Hypothalamus (tissue), 51 donors: ENCODE measurements around the gene MTG1.

Experiments used
- DNase-seq, 51 donors: peaks; one replicate each; lab custom pipeline; 2025; lab: John Stamatoyannopoulos, UW

Gene MTG1, protein sequence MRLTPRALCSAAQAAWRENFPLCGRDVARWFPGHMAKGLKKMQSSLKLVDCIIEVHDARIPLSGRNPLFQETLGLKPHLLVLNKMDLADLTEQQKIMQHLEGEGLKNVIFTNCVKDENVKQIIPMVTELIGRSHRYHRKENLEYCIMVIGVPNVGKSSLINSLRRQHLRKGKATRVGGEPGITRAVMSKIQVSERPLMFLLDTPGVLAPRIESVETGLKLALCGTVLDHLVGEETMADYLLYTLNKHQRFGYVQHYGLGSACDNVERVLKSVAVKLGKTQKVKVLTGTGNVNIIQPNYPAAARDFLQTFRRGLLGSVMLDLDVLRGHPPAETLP

DNA sequence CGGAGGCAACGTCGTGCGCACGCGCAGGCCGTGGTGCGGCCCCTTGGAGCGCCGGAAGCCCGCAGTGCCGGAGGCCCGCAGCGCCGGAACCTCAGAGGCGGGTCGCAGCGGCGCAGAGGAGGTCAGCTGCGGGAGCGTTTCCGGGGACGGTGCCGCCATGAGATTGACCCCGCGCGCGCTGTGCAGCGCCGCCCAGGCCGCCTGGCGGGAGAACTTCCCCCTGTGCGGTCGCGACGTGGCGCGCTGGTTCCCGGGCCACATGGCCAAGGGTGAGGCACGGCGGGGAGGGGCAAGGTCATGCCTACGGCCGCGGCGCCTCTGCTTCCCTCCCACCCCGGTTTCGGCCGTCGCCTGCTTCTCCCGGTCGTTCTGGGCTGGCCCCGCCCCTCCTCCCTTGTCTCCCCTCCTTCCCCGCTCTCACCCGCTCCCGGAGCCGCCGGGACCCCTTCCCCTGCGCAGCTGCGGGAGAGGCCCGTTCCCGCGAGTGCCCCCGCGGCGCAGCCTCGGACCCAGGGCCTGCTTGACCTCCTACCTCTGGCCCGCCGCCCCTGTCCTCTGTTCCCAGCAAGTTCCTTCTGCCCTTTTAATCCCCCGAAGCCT is at the start of gene MTG1:
Gene MTG1, plus strand, starts transcription at position 94 of the 600 bp plus-strand sequence. Its CDS starts 64 bp downstream, at position 158.
- peak; percentile 37 to 97 (median 90) for DNase-seq

- DNase-seq: no peak
Measured at GRCh38 chr10:133344236-133344635, 49.7 kb upstream of the MTG1 start.

DNA sequence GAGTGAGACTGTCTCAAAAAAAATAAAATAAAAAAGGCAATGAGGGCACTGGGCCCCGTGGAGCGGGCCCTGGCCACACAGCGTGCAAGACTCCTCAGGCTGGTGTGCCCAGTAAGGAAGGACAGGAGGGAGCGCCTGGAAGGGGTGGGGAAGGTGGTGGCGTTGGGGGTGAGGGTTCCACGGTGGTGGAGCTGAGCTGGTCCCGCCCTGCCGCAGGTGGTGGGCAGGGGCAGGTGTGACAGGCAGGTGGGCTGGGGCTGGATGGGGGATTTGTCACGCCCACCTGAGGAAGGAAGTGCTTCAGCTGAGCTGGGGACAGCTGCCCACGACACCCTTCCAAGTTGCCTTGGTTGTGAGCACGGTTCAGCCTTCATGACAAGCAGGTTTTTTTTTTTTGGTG is 47.5 kb upstream of the MTG1 start:
- no peak for DNase-seq

GRCh38 chr10:133347710-133348517 is 46.0 kb upstream of the MTG1 start:
- no peak for DNase-seq

GRCh38 chr10:133349160-133349568 is 44.8 kb upstream of the MTG1 start:
- DNase-seq: no peak

DNA sequence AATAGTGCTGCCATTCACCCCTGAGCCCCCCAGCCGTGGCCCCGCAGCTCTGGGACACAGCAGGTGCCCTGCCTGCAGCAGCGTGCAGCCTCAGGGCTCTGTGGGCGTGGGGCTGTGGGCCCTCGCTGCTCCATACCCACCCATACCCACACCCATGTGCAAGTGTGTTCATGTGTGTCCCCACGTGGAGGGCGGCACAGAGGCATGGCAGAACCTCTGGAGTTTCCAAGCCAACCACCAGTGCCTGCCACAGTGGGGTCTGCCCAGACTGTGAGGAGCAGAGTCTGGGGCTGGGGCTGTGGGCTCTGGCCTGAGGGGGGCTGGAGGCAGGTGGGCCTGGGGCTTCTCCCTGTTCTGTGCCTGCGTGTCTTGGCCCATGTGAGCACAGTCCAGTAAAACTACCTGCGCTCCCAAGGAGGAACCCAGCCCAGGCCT is 44.4 kb upstream of the MTG1 start:
- no peak for DNase-seq

GRCh38 chr10:133350283-133350949 is 43.5 kb upstream of the MTG1 start:
- no peak for DNase-seq

DNA sequence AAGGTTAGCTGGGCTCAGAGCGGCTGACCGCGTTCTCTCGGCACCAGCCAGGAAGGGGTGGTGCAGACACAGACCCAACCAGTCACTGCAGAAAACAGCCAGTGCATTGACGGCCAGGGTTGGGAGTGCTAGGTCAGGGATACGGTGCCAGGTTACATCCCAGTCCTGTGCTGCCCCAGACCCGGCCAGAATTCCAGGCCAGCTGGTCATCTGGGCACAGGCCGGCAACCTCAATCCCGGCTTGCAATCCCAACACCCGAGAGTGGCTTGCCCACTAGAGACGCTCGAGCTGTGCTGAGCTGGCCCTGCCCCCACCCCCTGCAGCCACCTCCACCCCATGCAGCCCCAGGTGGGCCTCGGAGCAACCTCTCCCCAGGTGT is 43.0 kb upstream of the MTG1 start:
- no peak for DNase-seq

- DNase-seq: no peak
Measured at GRCh38 chr10:133351408-133352318, 42.3 kb upstream of the MTG1 start.

GRCh38 chr10:133353202-133353959 is 40.6 kb upstream of the MTG1 start:
- no peak for DNase-seq

GRCh38 chr10:133353988-133354605 is 39.9 kb upstream of the MTG1 start:
- DNase-seq: no peak

DNA sequence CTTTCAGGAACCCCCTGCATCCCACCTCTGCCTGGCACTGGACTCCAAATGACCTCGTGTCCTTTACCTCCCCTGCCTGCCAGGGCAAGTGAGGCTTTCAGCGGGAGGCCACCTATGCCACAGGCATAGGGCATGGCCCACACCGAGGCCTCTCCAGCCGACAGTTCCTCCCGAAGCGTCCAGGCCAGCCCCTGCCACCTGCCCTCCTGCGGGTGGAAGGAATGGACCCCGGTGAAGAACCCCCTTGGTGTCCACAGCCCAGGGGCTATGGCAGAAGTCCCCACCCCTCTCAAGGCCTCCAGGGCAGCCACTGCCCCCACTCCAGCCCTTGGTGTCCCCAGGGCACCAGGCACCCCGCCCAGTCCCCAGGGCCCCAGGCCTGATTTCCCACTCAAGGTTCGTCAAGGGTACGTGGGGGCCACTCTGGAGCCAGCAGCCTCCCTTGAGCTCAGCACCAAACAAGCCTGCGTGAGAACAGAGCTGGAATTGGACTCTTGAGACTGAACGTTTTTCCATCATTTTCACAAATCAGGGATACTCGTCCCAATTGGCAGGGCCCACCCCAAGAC is 39.2 kb upstream of the MTG1 start:
- DNase-seq: no peak

- DNase-seq: no peak
Measured at GRCh38 chr10:133355266-133355665, 38.7 kb upstream of the MTG1 start.

DNA sequence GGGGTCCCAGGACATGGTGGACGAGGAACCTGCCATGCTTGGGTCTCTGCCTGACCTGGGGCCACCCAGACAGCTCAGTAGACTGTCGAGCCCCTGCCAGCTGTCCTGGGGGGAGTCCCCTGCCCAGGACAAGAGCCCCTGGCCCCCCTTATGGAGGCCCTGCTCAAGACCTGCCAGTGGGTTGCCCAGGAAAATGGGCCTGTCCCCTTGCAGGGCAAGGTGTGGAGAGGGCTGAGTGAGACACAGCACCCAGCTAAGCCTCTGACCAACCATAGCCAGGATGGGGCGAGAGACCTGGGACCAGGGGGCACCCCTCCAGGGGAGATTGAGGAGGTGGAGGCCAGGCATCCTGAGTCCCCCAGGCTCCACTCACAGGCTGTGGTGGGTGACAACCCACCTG is 38.0 kb upstream of the MTG1 start:
- no peak for DNase-seq

GRCh38 chr10:133356549-133357284 is 37.2 kb upstream of the MTG1 start:
- no peak for DNase-seq

DNA sequence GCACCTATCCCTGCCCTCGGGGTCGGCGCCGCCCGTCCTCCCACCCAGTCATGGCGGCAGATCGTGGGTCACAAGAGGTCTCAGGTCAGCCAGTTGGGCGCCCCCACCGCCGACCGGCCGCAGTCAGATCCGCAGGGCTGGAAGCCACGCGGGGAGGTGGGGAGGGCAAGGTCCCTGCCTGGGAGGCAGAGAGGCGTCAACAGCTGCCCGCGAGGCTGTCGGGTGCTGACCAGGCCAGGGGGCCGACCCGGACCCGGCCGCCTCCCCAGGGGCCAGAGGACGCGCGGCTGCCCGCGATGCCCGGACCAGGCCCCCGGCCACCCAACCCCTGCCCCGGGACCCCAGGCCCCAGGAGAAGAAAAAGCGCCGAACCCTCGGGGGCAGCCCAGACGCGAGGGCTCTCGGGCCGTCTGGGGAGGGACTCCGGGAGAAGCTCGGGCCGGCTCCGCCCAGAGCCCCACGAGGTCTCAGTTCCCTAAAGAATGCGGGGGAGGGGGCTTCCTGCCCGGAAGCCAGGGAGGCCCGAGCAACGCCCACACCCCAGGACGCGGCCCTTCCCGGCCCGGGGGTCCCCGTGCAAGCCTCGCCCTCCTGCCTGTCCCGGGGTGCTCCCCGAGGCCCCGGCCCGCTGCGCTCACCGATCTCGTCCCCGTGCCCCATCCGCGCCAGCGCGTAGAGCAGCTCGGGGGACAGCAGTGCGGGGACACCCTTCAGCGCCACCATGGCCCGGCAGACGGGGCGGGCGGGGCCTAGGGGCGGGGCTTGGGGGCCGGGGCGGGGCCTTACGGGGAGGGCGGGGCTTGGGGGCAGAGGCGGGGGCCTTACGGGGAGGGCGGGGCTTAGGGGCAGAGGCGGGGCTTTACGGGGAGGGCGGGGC is 36.4 kb upstream of the MTG1 start, which contains the start of gene FUOM:
Gene FUOM, minus strand, starts transcription at position 735 of the 877 bp plus-strand sequence. Its CDS starts 12 bp downstream, at position 723.
- DNase-seq: peak in 10 of 51 donors; percentile 8 to 47 (median 28)
